HCT116 (cell line): ENCODE results near the gene HDLBP. TPM values are rescaled to one million over a fixed set of nuclear protein-coding genes. Genes with fewer than 3 reads are reported as not detected.

Experiments
- ATAC-seq: fragments of 200-7000 bp; cut with Tn5 transposase; 2 replicates; pipeline ENCODE4 v1.9.1; 2020; ENCODE audit warnings: mild to moderate bottlenecking, moderate library complexity
- BruUV-seq: library from RNA; stranded (reverse); fragments of 400-500 nt; replicated peaks from 2 replicates; lab custom pipeline; 2021; lab: Mats Ljungman, UMichigan
- CTCF ChIA-PET: fragments of 300-600 bp; sonication (Branson Sonifier 250); formaldehyde crosslinking; loops from one replicate; lab custom pipeline; 2021; ENCODE audit warnings: antibody characterized with exemption; lab: Charles Lee
- POLR2A ChIA-PET: fragments of 300-600, 350-600 bp; sonication (Branson Sonifier 250); formaldehyde crosslinking; loops from one replicate; lab custom pipeline; 2021; ENCODE audit warnings: antibody characterized with exemption; lab: Charles Lee
- RAD21 ChIA-PET, 2 experiments: fragments of 300-600 bp; sonication (Branson Sonifier 250); formaldehyde crosslinking; loops; one replicate each; lab custom pipeline; 2023; ENCODE audit warnings: low total read pairs in 2 of 2; ENCODE audit not compliant: uncharacterized antibody in 2 of 2, unreplicated experiment in 2 of 2, low non-redundant PET in 1 of 2; lab: Charles Lee
- DNase-seq: peaks from one replicate; pipeline ENCODE4 v3.0.0-alpha.2; 2010; ENCODE audit warnings: low read depth, low spot score
- H2AFZ ChIP-seq: fragments of 200-600 bp; shearing (Covaris generic), sonication (generic); 2 replicates; pipeline ENCODE4 v1.6.1; 2017; ENCODE audit warnings: low read depth, mixed run types, mixed read lengths, antibody characterized with exemption, low read length; ENCODE audit not compliant: poor library complexity, severe bottlenecking
- H3K27ac ChIP-seq: 2 replicates; pipeline ENCODE4 v1.5.1; 2012; ENCODE audit warnings: low read depth, low read length
- H3K27me3 ChIP-seq: fragments of 200-600 bp; sonication (generic); 2 replicates; pipeline ENCODE4 v1.6.1; 2016; ENCODE audit warnings: mixed run types, low read length, mixed read lengths; ENCODE audit not compliant: insufficient read depth
- H3K36me3 ChIP-seq, 2 experiments: fragments of 200-500 bp in 1 of 2; fragments of 200-600 bp in 1 of 2; sonication (Bioruptor generic) in 1 of 2; sonication (generic) in 1 of 2; 2 replicates each; pipeline versions ENCODE4 v1.5.1 to v1.6.1; 2014 to 2016; ENCODE audit warnings: low read length in 2 of 2, inconsistent platforms in 1 of 2, mixed read lengths in 1 of 2, mixed run types in 1 of 2; ENCODE audit not compliant: insufficient read depth in 2 of 2, control insufficient read depth in 1 of 2
- H3K4me1 ChIP-seq, 2 experiments: fragments of 200-600 bp in 1 of 2; sonication (generic) in 1 of 2; 2 replicates each; pipeline versions ENCODE4 v1.5.1 to v1.6.1; 2012 to 2017; ENCODE audit warnings: low read length in 2 of 2, inconsistent platforms in 1 of 2, mild to moderate bottlenecking in 1 of 2, mixed read lengths in 1 of 2, mixed run types in 1 of 2, moderate library complexity in 1 of 2; ENCODE audit not compliant: insufficient read depth in 2 of 2, control insufficient read depth in 1 of 2
- H3K4me2 ChIP-seq: fragments of 200-600 bp; sonication (generic); 2 replicates; pipeline ENCODE4 v1.6.1; 2017; ENCODE audit warnings: mixed run types, low read length, mixed read lengths
- H3K4me3 ChIP-seq, 2 experiments: fragments of 200-600 bp in 1 of 2; sonication (generic) in 1 of 2; replicated peaks in 1 of 2; 2 replicates each; pipeline ENCODE4 v1.5.1; 2011 to 2016; ENCODE audit warnings: low read length in 2 of 2, control low read depth in 1 of 2, low read depth in 1 of 2, mild to moderate bottlenecking in 1 of 2, mixed read lengths in 1 of 2, mixed run types in 1 of 2
- H3K79me2 ChIP-seq: fragments of 200-600 bp; sonication (generic); 2 replicates; pipeline ENCODE4 v1.6.1; 2017; ENCODE audit warnings: mild to moderate bottlenecking, mixed run types, low read length, moderate library complexity, mixed read lengths; ENCODE audit not compliant: insufficient read depth
- H3K9ac ChIP-seq: fragments of 200-600 bp; sonication (generic); 2 replicates; pipeline ENCODE4 v1.6.1; 2016; ENCODE audit warnings: low read length, mixed read lengths
- H3K9me2 ChIP-seq: fragments of 200-600 bp; sonication (generic), shearing (Covaris generic); 2 replicates; pipeline ENCODE4 v1.6.1; 2017; ENCODE audit warnings: mixed run types, mild to moderate bottlenecking, moderate library complexity; ENCODE audit not compliant: insufficient read depth
- H3K9me3 ChIP-seq, 2 experiments: fragments of 200-500 bp in 1 of 2; fragments of 200-600 bp in 1 of 2; sonication (Bioruptor generic) in 1 of 2; sonication (generic) in 1 of 2; 2 replicates each; pipeline ENCODE4 v1.6.1; 2014 to 2017; ENCODE audit warnings: low read length in 2 of 2, mixed read lengths in 2 of 2, inconsistent platforms in 1 of 2, low read depth in 1 of 2, mild to moderate bottlenecking in 1 of 2, mixed run types in 1 of 2, moderate library complexity in 1 of 2; ENCODE audit not compliant: control insufficient read depth in 1 of 2, insufficient read depth in 1 of 2
- H4K20me1 ChIP-seq: fragments of 200-600 bp; sonication (generic), shearing (Covaris generic); 2 replicates; pipeline ENCODE4 v1.6.1; 2017; ENCODE audit warnings: mixed run types, mild to moderate bottlenecking, moderate library complexity; ENCODE audit not compliant: insufficient read depth
- CBX3 ChIP-seq: IDR thresholded peaks from 2 replicates; pipeline ENCODE4 v1.6.1; 2012; ENCODE audit warnings: low read depth
- CEBPB ChIP-seq: IDR thresholded peaks from 2 replicates; pipeline ENCODE4 v1.6.1; 2012; ENCODE audit warnings: low read depth
- EGR1 ChIP-seq: IDR thresholded peaks from 2 replicates; pipeline ENCODE4 v1.6.1; 2012; ENCODE audit warnings: low read depth
- ELF1 ChIP-seq: IDR thresholded peaks from 2 replicates; pipeline ENCODE4 v1.6.1; 2012; ENCODE audit warnings: low read depth, borderline replicate concordance
- EZH2 ChIP-seq: fragments of 200-600 bp; sonication (generic); IDR thresholded peaks from 2 replicates; pipeline ENCODE4 v1.6.1; 2017; ENCODE audit warnings: antibody characterized with exemption, mixed run types
- JUND ChIP-seq: IDR thresholded peaks from 2 replicates; pipeline ENCODE4 v1.6.1; 2012
- POLR2AphosphoS5 ChIP-seq: IDR thresholded peaks from 2 replicates; pipeline ENCODE4 v1.6.1; 2011; ENCODE audit warnings: mild to moderate bottlenecking, low read depth, low read length, moderate library complexity
- RAD21 ChIP-seq: IDR thresholded peaks from 2 replicates; pipeline ENCODE4 v1.6.1; 2012; ENCODE audit warnings: low read depth, mild to moderate bottlenecking
- SIN3A ChIP-seq: IDR thresholded peaks from 2 replicates; pipeline ENCODE4 v1.6.1; 2012; ENCODE audit warnings: low read depth
- SP1 ChIP-seq: IDR thresholded peaks from 2 replicates; pipeline ENCODE4 v1.6.1; 2012; ENCODE audit warnings: low read depth
- SRF ChIP-seq: IDR thresholded peaks from 2 replicates; pipeline ENCODE4 v1.6.1; 2012; ENCODE audit warnings: low read depth
- TCF7L2 ChIP-seq: IDR thresholded peaks from 2 replicates; pipeline ENCODE4 v1.7.0; 2011; ENCODE audit warnings: borderline replicate concordance, inconsistent platforms; ENCODE audit not compliant: insufficient read depth, insufficient read length; ENCODE audit errors: extremely low read depth
- YY1 ChIP-seq: IDR thresholded peaks from 2 replicates; pipeline ENCODE4 v1.6.1; 2011; ENCODE audit warnings: low read length, low read depth, moderate library complexity, mild to moderate bottlenecking; ENCODE audit not compliant: insufficient replicate concordance; ENCODE audit errors: extremely low read depth
- ZFX ChIP-seq: fragments of 450-650 bp; IDR thresholded peaks from 2 replicates; pipeline ENCODE4 v1.6.1; 2017
- ZNF274 ChIP-seq: fragments of 200-500 bp; sonication (Bioruptor generic); IDR thresholded peaks from 2 replicates; pipeline ENCODE4 v1.6.1; 2014; ENCODE audit warnings: mild to moderate bottlenecking, low read depth, low read length, inconsistent platforms
- intact Hi-C: fragments of 100-400 bp; cut with micrococcal nuclease; formaldehyde crosslinking; loops from 2 replicates; pipeline ENCODE4 v1.10.0; 2022
- total RNA-seq: library from RNA; stranded (reverse); gene quantifications from one replicate; pipeline ENCODE4 v1.2.1, GENCODE V29; 2021; ENCODE audit not compliant: unreplicated experiment
- TF ChIP-seq, protein P1 (sequence below): IDR thresholded peaks from 2 replicates; pipeline ENCODE4 v1.6.1; 2012
- TF ChIP-seq, protein P2 (sequence below): IDR thresholded peaks from 2 replicates; pipeline ENCODE4 v1.6.1; 2011; ENCODE audit warnings: mild to moderate bottlenecking, low read length, moderate library complexity; ENCODE audit not compliant: insufficient replicate concordance; ENCODE audit errors: extremely low read depth
- TF ChIP-seq, protein P3 (sequence below): IDR thresholded peaks from 2 replicates; pipeline ENCODE4 v1.6.1; 2012; ENCODE audit warnings: low read depth
- TF ChIP-seq, protein P4 (sequence below), 3 experiments: fragments of 200-600 bp in 1 of 3; sonication (generic) in 1 of 3; IDR thresholded peaks in 2 of 3; conservative IDR thresholded peaks in 1 of 3; 2 replicates each; pipeline ENCODE4 v1.5.1; 2012 to 2017; ENCODE audit warnings: low read depth in 2 of 3, low read length in 2 of 3, antibody characterized with exemption in 1 of 3, borderline replicate concordance in 1 of 3, control low read depth in 1 of 3, mild to moderate bottlenecking in 1 of 3, mixed read lengths in 1 of 3, mixed run types in 1 of 3, moderate library complexity in 1 of 3; ENCODE audit not compliant: insufficient read depth in 1 of 3

HDLBP gene
- total RNA-seq, 1 experiment from 2014 or later: 462 TPM

DNA sequence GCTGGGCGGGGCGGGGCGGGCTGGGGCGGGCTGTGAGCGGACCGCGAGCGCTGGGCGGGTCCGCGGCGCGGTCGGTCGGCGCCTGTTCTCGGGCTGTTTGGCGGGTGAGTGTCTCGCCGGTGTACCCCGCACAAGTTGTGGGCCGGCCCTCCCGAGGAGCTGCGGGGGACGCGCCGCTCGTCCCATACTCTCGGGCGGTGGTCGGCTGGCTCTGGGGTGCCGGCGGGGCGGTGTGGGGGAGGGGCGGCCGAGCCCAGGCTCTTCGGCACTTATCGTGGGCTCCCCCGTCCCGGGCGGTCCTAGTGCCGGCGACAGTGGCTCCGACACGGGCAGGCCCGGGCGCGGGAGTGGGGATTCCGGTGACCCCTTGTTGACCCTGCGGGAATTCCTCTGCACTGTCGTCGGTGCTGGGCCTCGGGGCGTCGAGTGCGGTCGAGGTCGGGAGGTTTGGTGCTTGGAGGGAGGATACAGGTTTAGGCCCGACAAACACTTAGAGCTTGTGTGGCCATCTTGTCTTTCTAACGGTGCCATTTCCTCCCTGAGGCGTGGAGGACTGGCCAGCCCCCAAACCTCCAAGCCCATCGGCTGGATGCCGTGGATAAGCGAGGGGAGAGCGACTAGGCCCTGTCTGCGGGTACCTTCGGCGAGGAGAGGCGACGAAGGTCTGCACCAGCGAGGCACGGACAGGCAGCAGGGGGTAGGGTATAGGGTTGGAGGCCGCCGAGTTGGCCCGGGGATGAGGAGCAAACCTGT, 583 bp upstream of the HDLBP start, which contains the start of gene SEPTIN2:
TSS of gene SEPTIN2 (plus strand) at position 47 of the 753 bp plus-strand sequence. CDS start 8,308 bp downstream, outside the sequence.
- peaks cover 91% of the 10 kb centered on the region for H3K79me2 ChIP-seq
- peaks cover 15 to 36% of the 10 kb centered on the region in 2 experiments; a peak in 3 of 4 replicates for H3K4me1 ChIP-seq
- peak within 1 kb of the TSS; percentile 80 for H3K9ac ChIP-seq
- ATAC-seq (peak; percentile 55), DNase-seq (peak; percentile 32)
- H3K27me3 ChIP-seq: no peaks in the 10 kb centered on the region
- H2AFZ ChIP-seq: no peak within 1 kb of the TSS
- H4K20me1 ChIP-seq: peaks cover 18% of the 10 kb centered on the region; the same call in 1 of the 2 replicates
- BruUV-seq: no TSS peak
- H3K9me2 ChIP-seq: no peaks in the 10 kb centered on the region
- H3K36me3 ChIP-seq: peaks cover 2 to 4% of the 10 kb centered on the region in 2 experiments; a peak in 2 of 4 replicates
- ChIA-PET RAD21 (no interaction called here), CTCF (no interaction called here), POLR2A (interaction anchor here (1.5 kb wide), 1 partner anchor 13 kb away, joined by 13 read pairs; no protein-coding TSS in a partner anchor)
- H3K9me3 ChIP-seq: no peaks in the 10 kb centered on the region
- H3K27ac ChIP-seq: peak within 1 kb of the TSS; percentile 85
- intact Hi-C loops: loop anchor here (2.0 to 5.0 kb wide), 2 partner anchors 39 to 44 kb away; no protein-coding TSS in a partner anchor
- peak within 1 kb of the TSS; percentile 85 for H3K4me2 ChIP-seq
- H3K4me3 ChIP-seq: peak within 1 kb of the TSS; percentile 94 to 98
- TF ChIP-seq, protein P1, sequence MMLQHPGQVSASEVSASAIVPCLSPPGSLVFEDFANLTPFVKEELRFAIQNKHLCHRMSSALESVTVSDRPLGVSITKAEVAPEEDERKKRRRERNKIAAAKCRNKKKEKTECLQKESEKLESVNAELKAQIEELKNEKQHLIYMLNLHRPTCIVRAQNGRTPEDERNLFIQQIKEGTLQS: no peak
- TF ChIP-seq, protein P2, sequence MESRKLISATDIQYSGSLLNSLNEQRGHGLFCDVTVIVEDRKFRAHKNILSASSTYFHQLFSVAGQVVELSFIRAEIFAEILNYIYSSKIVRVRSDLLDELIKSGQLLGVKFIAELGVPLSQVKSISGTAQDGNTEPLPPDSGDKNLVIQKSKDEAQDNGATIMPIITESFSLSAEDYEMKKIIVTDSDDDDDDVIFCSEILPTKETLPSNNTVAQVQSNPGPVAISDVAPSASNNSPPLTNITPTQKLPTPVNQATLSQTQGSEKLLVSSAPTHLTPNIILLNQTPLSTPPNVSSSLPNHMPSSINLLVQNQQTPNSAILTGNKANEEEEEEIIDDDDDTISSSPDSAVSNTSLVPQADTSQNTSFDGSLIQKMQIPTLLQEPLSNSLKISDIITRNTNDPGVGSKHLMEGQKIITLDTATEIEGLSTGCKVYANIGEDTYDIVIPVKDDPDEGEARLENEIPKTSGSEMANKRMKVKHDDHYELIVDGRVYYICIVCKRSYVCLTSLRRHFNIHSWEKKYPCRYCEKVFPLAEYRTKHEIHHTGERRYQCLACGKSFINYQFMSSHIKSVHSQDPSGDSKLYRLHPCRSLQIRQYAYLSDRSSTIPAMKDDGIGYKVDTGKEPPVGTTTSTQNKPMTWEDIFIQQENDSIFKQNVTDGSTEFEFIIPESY: no peak
- peak; percentile 95 for TF ChIP-seq ZFX
- TF ChIP-seq CBX3: no peak; the same call in 1 of the 2 replicates
- TF ChIP-seq, protein P3, sequence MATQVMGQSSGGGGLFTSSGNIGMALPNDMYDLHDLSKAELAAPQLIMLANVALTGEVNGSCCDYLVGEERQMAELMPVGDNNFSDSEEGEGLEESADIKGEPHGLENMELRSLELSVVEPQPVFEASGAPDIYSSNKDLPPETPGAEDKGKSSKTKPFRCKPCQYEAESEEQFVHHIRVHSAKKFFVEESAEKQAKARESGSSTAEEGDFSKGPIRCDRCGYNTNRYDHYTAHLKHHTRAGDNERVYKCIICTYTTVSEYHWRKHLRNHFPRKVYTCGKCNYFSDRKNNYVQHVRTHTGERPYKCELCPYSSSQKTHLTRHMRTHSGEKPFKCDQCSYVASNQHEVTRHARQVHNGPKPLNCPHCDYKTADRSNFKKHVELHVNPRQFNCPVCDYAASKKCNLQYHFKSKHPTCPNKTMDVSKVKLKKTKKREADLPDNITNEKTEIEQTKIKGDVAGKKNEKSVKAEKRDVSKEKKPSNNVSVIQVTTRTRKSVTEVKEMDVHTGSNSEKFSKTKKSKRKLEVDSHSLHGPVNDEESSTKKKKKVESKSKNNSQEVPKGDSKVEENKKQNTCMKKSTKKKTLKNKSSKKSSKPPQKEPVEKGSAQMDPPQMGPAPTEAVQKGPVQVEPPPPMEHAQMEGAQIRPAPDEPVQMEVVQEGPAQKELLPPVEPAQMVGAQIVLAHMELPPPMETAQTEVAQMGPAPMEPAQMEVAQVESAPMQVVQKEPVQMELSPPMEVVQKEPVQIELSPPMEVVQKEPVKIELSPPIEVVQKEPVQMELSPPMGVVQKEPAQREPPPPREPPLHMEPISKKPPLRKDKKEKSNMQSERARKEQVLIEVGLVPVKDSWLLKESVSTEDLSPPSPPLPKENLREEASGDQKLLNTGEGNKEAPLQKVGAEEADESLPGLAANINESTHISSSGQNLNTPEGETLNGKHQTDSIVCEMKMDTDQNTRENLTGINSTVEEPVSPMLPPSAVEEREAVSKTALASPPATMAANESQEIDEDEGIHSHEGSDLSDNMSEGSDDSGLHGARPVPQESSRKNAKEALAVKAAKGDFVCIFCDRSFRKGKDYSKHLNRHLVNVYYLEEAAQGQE: no peak
- no peak for TF ChIP-seq ELF1
- no peak for TF ChIP-seq JUND
- no peak for TF ChIP-seq EGR1
- TF ChIP-seq YY1: peak; percentile 33
- TF ChIP-seq RAD21: no peak
- peak; percentile 57 for TF ChIP-seq TCF7L2
- no peak for TF ChIP-seq ZNF274
- no peak for TF ChIP-seq EZH2
- TF ChIP-seq POLR2AphosphoS5: peak; percentile 74
- no peak for TF ChIP-seq CEBPB
- TF ChIP-seq SP1: peak; percentile 8
- peak; percentile 52; the same call in 1 of the 2 replicates for TF ChIP-seq SIN3A
- TF ChIP-seq, protein P4, sequence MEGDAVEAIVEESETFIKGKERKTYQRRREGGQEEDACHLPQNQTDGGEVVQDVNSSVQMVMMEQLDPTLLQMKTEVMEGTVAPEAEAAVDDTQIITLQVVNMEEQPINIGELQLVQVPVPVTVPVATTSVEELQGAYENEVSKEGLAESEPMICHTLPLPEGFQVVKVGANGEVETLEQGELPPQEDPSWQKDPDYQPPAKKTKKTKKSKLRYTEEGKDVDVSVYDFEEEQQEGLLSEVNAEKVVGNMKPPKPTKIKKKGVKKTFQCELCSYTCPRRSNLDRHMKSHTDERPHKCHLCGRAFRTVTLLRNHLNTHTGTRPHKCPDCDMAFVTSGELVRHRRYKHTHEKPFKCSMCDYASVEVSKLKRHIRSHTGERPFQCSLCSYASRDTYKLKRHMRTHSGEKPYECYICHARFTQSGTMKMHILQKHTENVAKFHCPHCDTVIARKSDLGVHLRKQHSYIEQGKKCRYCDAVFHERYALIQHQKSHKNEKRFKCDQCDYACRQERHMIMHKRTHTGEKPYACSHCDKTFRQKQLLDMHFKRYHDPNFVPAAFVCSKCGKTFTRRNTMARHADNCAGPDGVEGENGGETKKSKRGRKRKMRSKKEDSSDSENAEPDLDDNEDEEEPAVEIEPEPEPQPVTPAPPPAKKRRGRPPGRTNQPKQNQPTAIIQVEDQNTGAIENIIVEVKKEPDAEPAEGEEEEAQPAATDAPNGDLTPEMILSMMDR (IDR thresholded peaks at IDR 0.05 in 2 of 3, conservative IDR thresholded peaks at IDR 0.05 in 1 of 3; ENCODE audit: borderline replicate concordance in 1 of 3, insufficient read depth in 1 of 3, low read depth in 2 of 3, low read length in 2 of 3): no peak
- TF ChIP-seq SRF: no peak
